Gastroesophageal sphincter (tissue), 4 donors: ENCODE measurements around the gene ASGR2. TPM values are rescaled to one million over a fixed set of nuclear protein-coding genes. Genes with fewer than 3 reads are reported as not detected.

Experiments
- ATAC-seq: fragments of 150-250 bp; one replicate; pipeline ENCODE4 v1.9.1; 2016; ENCODE audit warnings: mild to moderate bottlenecking, moderate library complexity
- H3K27ac ChIP-seq, 4 donors: fragments of 200-600 bp; sonication (generic) in 3 of 4; 1 replicate in 3 of 4; 2 replicates in 1 of 4; pipeline ENCODE4 v1.5.1; 2016 to 2019
- H3K27me3 ChIP-seq: fragments of 200-600 bp; sonication (generic); one replicate; pipeline ENCODE4 v1.5.1; 2019
- H3K36me3 ChIP-seq, 2 donors: fragments of 200-600 bp; sonication (generic); one replicate each; pipeline ENCODE4 v1.5.1; 2019; ENCODE audit warnings: control low read depth in 1 of 2
- H3K4me1 ChIP-seq, 3 donors: fragments of 200-600 bp; sonication (generic); 1 replicate in 2 of 3; 2 replicates in 1 of 3; pipeline ENCODE4 v1.5.1; 2016 to 2019; ENCODE audit warnings: control low read depth in 2 of 3
- H3K4me3 ChIP-seq, 2 donors: fragments of 200-600 bp; sonication (generic); one replicate each; pipeline ENCODE4 v1.5.1; 2019; ENCODE audit warnings: mild to moderate bottlenecking in 1 of 2, moderate library complexity in 1 of 2
- H3K9me3 ChIP-seq, 3 donors: fragments of 200-600 bp; sonication (generic); one replicate each; pipeline ENCODE4 v1.5.1; 2017 to 2019; ENCODE audit warnings: control low read depth in 2 of 3
- CTCF ChIP-seq, 4 experiments: fragments of 200-600 bp in 2 of 4; fragments of 450-650 bp in 2 of 4; sonication (generic) in 1 of 4; IDR thresholded peaks; one replicate each; pipeline ENCODE4 v1.5.1; 2017 to 2019; ENCODE audit warnings: antibody characterized with exemption in 4 of 4, mild to moderate bottlenecking in 2 of 4, moderate library complexity in 2 of 4
- EP300 ChIP-seq: sonication (generic); formaldehyde crosslinking; IDR thresholded peaks from one replicate; pipeline ENCODE4 v1.6.1; 2017; ENCODE audit warnings: antibody characterized with exemption, mild to moderate bottlenecking
- POLR2A ChIP-seq, 2 donors: fragments of 450-650 bp; IDR thresholded peaks; one replicate each; pipeline ENCODE4 v1.6.1; 2017; ENCODE audit warnings: antibody characterized with exemption in 2 of 2, mild to moderate bottlenecking in 2 of 2, moderate library complexity in 1 of 2
- POLR2AphosphoS5 ChIP-seq: sonication (generic); formaldehyde crosslinking; IDR thresholded peaks from one replicate; pipeline ENCODE4 v1.6.1; 2017; ENCODE audit warnings: antibody characterized with exemption
- WGBS, 2 donors: methylation state at CpG; one replicate each; pipeline ENCODE4 v1.1.5; 2018; ENCODE audit warnings: low coverage in 1 of 2; 5-methylcytosine and 5-hydroxymethylcytosine counted together
- small RNA-seq, 4 donors: library from RNA; depleted of rRNA; stranded (forward); fragments of <200 nt; gene quantifications; one replicate each; pipeline ENCODE3, GENCODE V24; 2016
- total RNA-seq, 4 donors: library from RNA; depleted of rRNA; stranded (reverse); fragments of >200 nt; gene quantifications; one replicate each; pipeline ENCODE4 v1.1.0, GENCODE V29; 2016

ASGR2 gene
- total RNA-seq, 4 donors from 2014 or later: 0.79 to 1.3 TPM; not detected in 2

GRCh38 chr17:7058831-7059447 lies 55.7 kb downstream of the ASGR2 start:
- TF ChIP-seq EP300 (no peak), CTCF (IDR thresholded peaks at IDR 0.05) (no peak), POLR2A (IDR thresholded peaks at IDR 0.05) (no peak), POLR2AphosphoS5 (no peak)
- no peak overlapping the region for H3K4me3 ChIP-seq
- no peak for ATAC-seq
- peaks cover 30% of the 10 kb centered on the region for H3K27me3 ChIP-seq
- no peaks in the 10 kb centered on the region for H3K36me3 ChIP-seq
- H3K9me3 ChIP-seq: no peaks in the 10 kb centered on the region
- no peaks in the 10 kb centered on the region for H3K4me1 ChIP-seq
- H3K27ac ChIP-seq: no peak overlapping the region
- 43 to 63% methylated on average over 4 to 7 of the region's 7 CpGs for WGBS, 2 donors

GRCh38 chr17:7056386-7056785 lies 58.2 kb downstream of the ASGR2 start:
- 85% methylated on average over 4 of the region's 4 CpGs; no CpG with 5 or more reads in 1 of the 2 donors for WGBS, 2 donors

More at GRCh38 chr17:7056386-7056785, 58.2 kb downstream of the ASGR2 start:
- peaks cover 13% of the 10 kb centered on the region for H3K27me3 ChIP-seq
- TF ChIP-seq CTCF (IDR thresholded peaks at IDR 0.05) (no peak), EP300 (no peak), POLR2AphosphoS5 (no peak), POLR2A (IDR thresholded peaks at IDR 0.05) (no peak)
- H3K4me3 ChIP-seq: no peak overlapping the region
- H3K36me3 ChIP-seq: no peaks in the 10 kb centered on the region
- no peaks in the 10 kb centered on the region for H3K9me3 ChIP-seq
- no peak overlapping the region for H3K27ac ChIP-seq
- H3K4me1 ChIP-seq: peaks cover 0 to 4% (median 0%) of the 10 kb centered on the region in 3 donors
- no peak for ATAC-seq

Small RNA genes within 50 kb of the gene (small RNA-seq; reads per million reads assigned to genes)
- gene AC120057.1: 0 reads per million in 4 donors

Other genes starting within 250 kb of the ASGR2 start
- under 1 TPM in 2 of 4 donors, not detected in 2; 0.19 to 0.62 TPM for gene ALOX12, start 118.8 kb downstream of the ASGR2 start, total RNA-seq
- gene RNASEK, start 102.2 kb downstream of the ASGR2 start, total RNA-seq: 100 to 1,000 TPM; 150 to 211 (median 170) TPM
- 1 to 10 TPM in 3 of 4 donors, under 1 TPM in 1; 0.93 to 3.9 (median 3.3) TPM for gene BCL6B, start 91.8 kb downstream of the ASGR2 start, total RNA-seq
- gene SLC16A13, start 78.8 kb downstream of the ASGR2 start, total RNA-seq: under 1 TPM in 3 of 4 donors, not detected in 1; 0.58 to 0.81 (median 0.72) TPM
- under 1 TPM in 3 of 4 donors, not detected in 1; 0.32 to 0.54 (median 0.39) TPM for gene SLC16A11, start 70.7 kb downstream of the ASGR2 start, total RNA-seq
- gene CLEC10A, start 34.6 kb downstream of the ASGR2 start, total RNA-seq: 10 to 100 TPM in 2 of 4 donors, 1 to 10 TPM in 2; 3.8 to 25.6 (median 11.3) TPM
- 1 to 10 TPM in 1 of 4 donors, under 1 TPM in 1, not detected in 2; 0.54 to 1.2 TPM for gene ASGR1, start 64.5 kb upstream of the ASGR2 start, total RNA-seq
- gene DLG4, start 105.0 kb upstream of the ASGR2 start, total RNA-seq: 10 to 100 TPM; 14.1 to 21.7 (median 16.5) TPM
- gene ACADVL, start 105.1 kb upstream of the ASGR2 start, total RNA-seq: 100 to 1,000 TPM; 331 to 508 (median 475) TPM
- gene DVL2, start 119.7 kb upstream of the ASGR2 start, total RNA-seq: 10 to 100 TPM; 33.0 to 53.9 (median 45.0) TPM
- 10 to 100 TPM; 29.4 to 38.2 (median 31.0) TPM for gene PHF23, start 124.6 kb upstream of the ASGR2 start, total RNA-seq
- gene GABARAP, start 127.6 kb upstream of the ASGR2 start, total RNA-seq: 100 to 1,000 TPM; 289 to 437 (median 386) TPM
- gene CTDNEP1, start 136.9 kb upstream of the ASGR2 start, total RNA-seq: 10 to 100 TPM; 33.8 to 66.3 (median 52.5) TPM
- gene ELP5, start 137.4 kb upstream of the ASGR2 start, total RNA-seq: 10 to 100 TPM; 29.6 to 36.8 (median 33.8) TPM
- 10 to 100 TPM in 1 of 4 donors, 1 to 10 TPM in 2, not detected in 1; 1.4 to 16.9 (median 4.7) TPM for gene CLDN7, start 147.7 kb upstream of the ASGR2 start, total RNA-seq
- 100 to 1,000 TPM in 3 of 4 donors, 10 to 100 TPM in 1; 71.8 to 200 (median 149) TPM for gene SLC2A4, start 166.9 kb upstream of the ASGR2 start, total RNA-seq
- gene YBX2, start 179.8 kb upstream of the ASGR2 start, total RNA-seq: 1 to 10 TPM; 3.3 to 6.5 (median 5.3) TPM
- 100 to 1,000 TPM; 145 to 233 (median 183) TPM for gene EIF5A, start 192.8 kb upstream of the ASGR2 start, total RNA-seq
- gene GPS2, start 200.5 kb upstream of the ASGR2 start, total RNA-seq: 100 to 1,000 TPM in 1 of 4 donors, 10 to 100 TPM in 3; 66.9 to 104 (median 82.5) TPM
- 10 to 100 TPM; 12.0 to 30.4 (median 14.9) TPM for gene NEURL4, start 214.5 kb upstream of the ASGR2 start, total RNA-seq
- gene ACAP1, start 221.7 kb upstream of the ASGR2 start, total RNA-seq: 1 to 10 TPM; 2.0 to 4.6 (median 3.5) TPM
- 10 to 100 TPM in 2 of 4 donors, 1 to 10 TPM in 2; 8.8 to 16.9 (median 10.3) TPM for gene KCTD11, start 237.3 kb upstream of the ASGR2 start, total RNA-seq
- gene TMEM95, start 240.3 kb upstream of the ASGR2 start, total RNA-seq: not detected